ENCODE measurements around the gene SPPL2A.

SPPL2A gene

DNA sequence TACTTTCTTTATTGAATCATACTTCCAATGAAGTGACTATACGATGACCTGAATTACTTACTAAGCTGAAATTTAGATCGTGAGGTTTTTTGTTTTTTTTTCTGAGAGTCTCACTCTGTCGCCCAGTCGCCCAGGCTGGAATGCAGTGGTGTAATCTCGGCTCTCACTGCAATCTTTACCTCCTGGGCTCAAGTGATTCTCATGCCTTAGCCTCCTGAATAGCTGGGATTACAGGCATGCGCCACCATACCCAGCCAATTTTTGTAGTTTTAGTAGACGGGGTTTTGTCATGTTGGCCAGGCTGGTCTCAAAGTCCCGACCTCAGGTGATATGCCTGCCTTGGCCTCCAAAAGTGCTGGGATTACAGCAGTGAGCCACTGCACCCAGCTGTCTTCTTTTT lies 28.7 kb downstream of the SPPL2A start:
- Histone ChIP-seq H3K79me2 (ENCODE audit: insufficient read depth, low read length) (no peaks in the 10 kb centered on the region), H3K4me1 (ENCODE audit: insufficient read depth, low read length, severe bottlenecking) (no peaks in the 10 kb centered on the region), H3K9me3 (ENCODE audit: low read length) (no peaks in the 10 kb centered on the region), H4K20me1 (ENCODE audit: insufficient read depth, low read length) (no peaks in the 10 kb centered on the region), H3K36me3 (ENCODE audit: insufficient read depth, low read length) (peaks cover 53% of the 10 kb centered on the region), H3F3A (ENCODE audit: insufficient read depth, low read length) (no peaks in the 10 kb centered on the region), H3K27me3 (ENCODE audit: insufficient read depth, low read length) (no peaks in the 10 kb centered on the region), H2AFZ (ENCODE audit: low read length) (no peak overlapping the region), H3K9me2 (ENCODE audit: low read depth, low read length) (no peaks in the 10 kb centered on the region), H3K9ac (ENCODE audit: low read length) (no peak overlapping the region), H3K27ac (ENCODE audit: low read depth, low read length, poor library complexity, severe bottlenecking) (no peak overlapping the region), H3K4me3 (ENCODE audit: low read depth, low read length, poor library complexity, severe bottlenecking) (no peak overlapping the region), H3K4me2 (ENCODE audit: low read length) (no peak overlapping the region)
- no peak for TF ChIP-seq EZH2 (IDR thresholded peaks at IDR 0.05; ENCODE audit: borderline replicate concordance, low read length)
- TF ChIP-seq, protein P1, sequence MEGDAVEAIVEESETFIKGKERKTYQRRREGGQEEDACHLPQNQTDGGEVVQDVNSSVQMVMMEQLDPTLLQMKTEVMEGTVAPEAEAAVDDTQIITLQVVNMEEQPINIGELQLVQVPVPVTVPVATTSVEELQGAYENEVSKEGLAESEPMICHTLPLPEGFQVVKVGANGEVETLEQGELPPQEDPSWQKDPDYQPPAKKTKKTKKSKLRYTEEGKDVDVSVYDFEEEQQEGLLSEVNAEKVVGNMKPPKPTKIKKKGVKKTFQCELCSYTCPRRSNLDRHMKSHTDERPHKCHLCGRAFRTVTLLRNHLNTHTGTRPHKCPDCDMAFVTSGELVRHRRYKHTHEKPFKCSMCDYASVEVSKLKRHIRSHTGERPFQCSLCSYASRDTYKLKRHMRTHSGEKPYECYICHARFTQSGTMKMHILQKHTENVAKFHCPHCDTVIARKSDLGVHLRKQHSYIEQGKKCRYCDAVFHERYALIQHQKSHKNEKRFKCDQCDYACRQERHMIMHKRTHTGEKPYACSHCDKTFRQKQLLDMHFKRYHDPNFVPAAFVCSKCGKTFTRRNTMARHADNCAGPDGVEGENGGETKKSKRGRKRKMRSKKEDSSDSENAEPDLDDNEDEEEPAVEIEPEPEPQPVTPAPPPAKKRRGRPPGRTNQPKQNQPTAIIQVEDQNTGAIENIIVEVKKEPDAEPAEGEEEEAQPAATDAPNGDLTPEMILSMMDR (IDR thresholded peaks at IDR 0.05; ENCODE audit: low read length), result no peak

DNA sequence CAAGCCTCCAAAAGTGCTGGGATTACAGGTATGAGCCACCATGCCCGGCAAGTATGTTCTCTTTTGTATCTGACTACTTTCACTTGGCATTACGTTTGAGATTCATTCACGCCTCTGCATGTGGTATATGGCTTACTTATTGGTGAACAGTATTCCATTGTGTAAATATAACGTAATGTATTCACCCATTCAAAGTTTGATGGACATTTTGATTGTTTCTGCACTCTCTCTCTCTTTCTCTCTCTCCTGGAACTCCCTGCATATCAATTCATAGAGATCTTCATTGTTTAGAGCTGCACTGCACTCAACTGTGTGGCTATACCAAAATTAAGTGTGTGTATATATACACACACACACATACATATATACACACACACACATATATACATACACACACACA lies 30.4 kb downstream of the SPPL2A start:
- no peaks in the 10 kb centered on the region for H3K9me3 ChIP-seq (ENCODE audit: low read length)
- H3K79me2 ChIP-seq (ENCODE audit: insufficient read depth, low read length), result no peaks in the 10 kb centered on the region
- no peak overlapping the region for H3K4me3 ChIP-seq (ENCODE audit: low read depth, low read length, poor library complexity, severe bottlenecking)
- no peak for TF ChIP-seq EZH2 (IDR thresholded peaks at IDR 0.05; ENCODE audit: borderline replicate concordance, low read length)
- TF ChIP-seq, protein P1 (IDR thresholded peaks at IDR 0.05; ENCODE audit: low read length), result no peak
- no peaks in the 10 kb centered on the region for H4K20me1 ChIP-seq (ENCODE audit: insufficient read depth, low read length)
- H3K4me1 ChIP-seq (ENCODE audit: insufficient read depth, low read length, severe bottlenecking), result no peaks in the 10 kb centered on the region
- no peaks in the 10 kb centered on the region for H3F3A ChIP-seq (ENCODE audit: insufficient read depth, low read length)
- no peaks in the 10 kb centered on the region for H3K9me2 ChIP-seq (ENCODE audit: low read depth, low read length)
- peaks cover 45% of the 10 kb centered on the region for H3K36me3 ChIP-seq (ENCODE audit: insufficient read depth, low read length)
- no peak overlapping the region for H3K4me2 ChIP-seq (ENCODE audit: low read length)
- no peak overlapping the region for H3K9ac ChIP-seq (ENCODE audit: low read length)
- H3K27me3 ChIP-seq (ENCODE audit: insufficient read depth, low read length), result no peaks in the 10 kb centered on the region
- no peak overlapping the region for H2AFZ ChIP-seq (ENCODE audit: low read length)
- no peak overlapping the region for H3K27ac ChIP-seq (ENCODE audit: low read depth, low read length, poor library complexity, severe bottlenecking)

DNA sequence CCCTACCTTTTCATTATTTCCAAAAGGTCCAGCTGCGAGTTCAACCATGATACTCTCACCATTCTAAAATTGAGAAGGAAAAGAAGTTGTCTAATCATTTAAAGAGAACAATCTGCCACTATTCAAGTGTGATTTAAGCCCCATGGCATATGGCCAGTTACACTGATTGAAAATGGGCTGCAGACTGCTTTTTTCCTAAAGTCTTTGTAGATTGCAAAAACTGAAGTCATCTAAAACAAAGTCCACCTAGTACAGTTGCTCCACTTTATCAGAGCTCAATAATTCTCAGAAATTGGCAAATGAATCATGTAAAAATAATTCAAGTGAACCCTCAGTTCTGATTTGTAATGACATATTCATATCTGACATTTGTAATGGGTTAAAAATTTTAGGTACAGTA lies 39.2 kb downstream of the SPPL2A start:
- no peaks in the 10 kb centered on the region for H3K27me3 ChIP-seq (ENCODE audit: insufficient read depth, low read length)
- H3K27ac ChIP-seq (ENCODE audit: low read depth, low read length, poor library complexity, severe bottlenecking), result no peak overlapping the region
- H3K79me2 ChIP-seq (ENCODE audit: insufficient read depth, low read length), result no peaks in the 10 kb centered on the region
- H3K9me3 ChIP-seq (ENCODE audit: low read length), result no peaks in the 10 kb centered on the region
- H3K9me2 ChIP-seq (ENCODE audit: low read depth, low read length), result no peaks in the 10 kb centered on the region
- no peaks in the 10 kb centered on the region for H3K4me1 ChIP-seq (ENCODE audit: insufficient read depth, low read length, severe bottlenecking)
- H3F3A ChIP-seq (ENCODE audit: insufficient read depth, low read length), result no peaks in the 10 kb centered on the region
- no peaks in the 10 kb centered on the region for H4K20me1 ChIP-seq (ENCODE audit: insufficient read depth, low read length)
- no peak overlapping the region for H3K4me3 ChIP-seq (ENCODE audit: low read depth, low read length, poor library complexity, severe bottlenecking)
- H2AFZ ChIP-seq (ENCODE audit: low read length), result no peak overlapping the region
- peaks cover 40% of the 10 kb centered on the region for H3K36me3 ChIP-seq (ENCODE audit: insufficient read depth, low read length)
- TF ChIP-seq, protein P1 (IDR thresholded peaks at IDR 0.05; ENCODE audit: low read length), result no peak
- no peak overlapping the region for H3K4me2 ChIP-seq (ENCODE audit: low read length)
- H3K9ac ChIP-seq (ENCODE audit: low read length), result no peak overlapping the region

Measured in OCI-LY1 (cell line).